Epithelial cell of esophagus (primary cell): ENCODE measurements around the gene MPHOSPH8.

Experiments used
- DNase-seq: peaks from one replicate; pipeline ENCODE4 v3.0.0; 2010; ENCODE audit warnings: low read depth
- H3K4me3 ChIP-seq: 2 replicates; pipeline ENCODE4 v1.5.1; 2011; ENCODE audit warnings: mild to moderate bottlenecking, low read length, control low read depth
- TF ChIP-seq, protein P1 (sequence below): IDR thresholded peaks from 2 replicates; pipeline ENCODE4 v1.5.1; 2011; ENCODE audit warnings: low read depth, mild to moderate bottlenecking, low read length, control low read depth, inconsistent platforms; ENCODE audit not compliant: insufficient read depth; ENCODE audit errors: missing control alignments

MPHOSPH8 gene

DNA sequence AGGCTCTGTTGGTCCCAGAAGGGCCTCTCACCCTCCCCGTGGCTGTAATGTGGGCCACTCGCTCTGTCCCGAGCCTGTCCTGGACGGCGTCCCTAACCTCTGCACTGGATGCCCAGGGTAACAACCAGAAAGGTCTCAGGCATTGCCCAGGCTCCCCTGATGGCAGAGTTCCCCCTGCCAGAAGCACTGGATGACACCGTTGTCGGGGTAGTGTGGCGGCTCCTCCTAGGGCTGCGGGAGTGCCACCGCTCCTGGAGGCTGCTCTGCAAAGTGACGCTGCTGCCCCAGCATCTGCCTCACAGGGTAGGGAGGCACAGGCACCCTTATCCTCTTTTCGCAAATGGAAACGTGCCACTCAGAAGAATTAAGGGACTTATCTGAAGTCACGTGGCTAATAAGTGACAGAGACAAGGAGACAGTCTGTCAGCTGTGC is 32.0 kb downstream of the MPHOSPH8 start:
- DNase-seq: no peak
- no peak overlapping the region for H3K4me3 ChIP-seq
- TF ChIP-seq, protein P1, sequence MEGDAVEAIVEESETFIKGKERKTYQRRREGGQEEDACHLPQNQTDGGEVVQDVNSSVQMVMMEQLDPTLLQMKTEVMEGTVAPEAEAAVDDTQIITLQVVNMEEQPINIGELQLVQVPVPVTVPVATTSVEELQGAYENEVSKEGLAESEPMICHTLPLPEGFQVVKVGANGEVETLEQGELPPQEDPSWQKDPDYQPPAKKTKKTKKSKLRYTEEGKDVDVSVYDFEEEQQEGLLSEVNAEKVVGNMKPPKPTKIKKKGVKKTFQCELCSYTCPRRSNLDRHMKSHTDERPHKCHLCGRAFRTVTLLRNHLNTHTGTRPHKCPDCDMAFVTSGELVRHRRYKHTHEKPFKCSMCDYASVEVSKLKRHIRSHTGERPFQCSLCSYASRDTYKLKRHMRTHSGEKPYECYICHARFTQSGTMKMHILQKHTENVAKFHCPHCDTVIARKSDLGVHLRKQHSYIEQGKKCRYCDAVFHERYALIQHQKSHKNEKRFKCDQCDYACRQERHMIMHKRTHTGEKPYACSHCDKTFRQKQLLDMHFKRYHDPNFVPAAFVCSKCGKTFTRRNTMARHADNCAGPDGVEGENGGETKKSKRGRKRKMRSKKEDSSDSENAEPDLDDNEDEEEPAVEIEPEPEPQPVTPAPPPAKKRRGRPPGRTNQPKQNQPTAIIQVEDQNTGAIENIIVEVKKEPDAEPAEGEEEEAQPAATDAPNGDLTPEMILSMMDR: no peak

GRCh38 chr13:19668778-19669177 is 35.3 kb downstream of the MPHOSPH8 start:
- H3K4me3 ChIP-seq: no peak overlapping the region
- TF ChIP-seq, protein P1: no peak
- no peak for DNase-seq

DNA sequence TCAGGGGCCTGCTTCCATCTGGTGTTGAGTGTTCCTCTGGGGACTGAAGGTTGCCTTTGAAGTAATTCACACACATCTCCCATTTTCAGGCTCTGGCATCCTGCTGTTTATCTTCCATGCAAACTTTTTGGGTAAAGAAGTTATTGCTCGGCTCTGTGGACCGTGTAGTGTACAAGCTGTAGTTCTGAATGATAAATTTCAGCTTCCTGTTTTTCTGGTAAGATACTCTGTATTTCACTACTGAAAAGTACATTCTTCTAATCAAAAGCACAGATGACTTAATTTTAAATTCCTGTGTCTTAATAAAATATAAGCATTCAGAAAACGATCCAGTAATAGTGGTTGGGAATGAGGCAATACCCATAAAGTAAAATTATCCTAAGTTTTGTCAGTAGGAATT is 36.7 kb downstream of the MPHOSPH8 start:
- TF ChIP-seq, protein P1: no peak
- H3K4me3 ChIP-seq: no peak overlapping the region
- no peak for DNase-seq

GRCh38 chr13:19672990-19673389 is 39.5 kb downstream of the MPHOSPH8 start:
- DNase-seq: no peak
- no peak overlapping the region for H3K4me3 ChIP-seq
- TF ChIP-seq, protein P1: no peak

GRCh38 chr13:19673473-19674430 is 40.3 kb downstream of the MPHOSPH8 start:
- no peak overlapping the region for H3K4me3 ChIP-seq
- TF ChIP-seq, protein P1: no peak
- no peak for DNase-seq

GRCh38 chr13:19674898-19675297 is 41.4 kb downstream of the MPHOSPH8 start:
- no peak for DNase-seq
- TF ChIP-seq, protein P1: no peak
- no peak overlapping the region for H3K4me3 ChIP-seq
